ENCODE results near the gene TEX54. TPM values are rescaled to one million over a fixed set of nuclear protein-coding genes. Genes with fewer than 3 reads are reported as not detected.

TEX54 gene
- total and polyA plus RNA-seq, 2 of the 13 experiments (the other 11 are each of a cell fraction or from before 2014, with no cell fraction given) = not detected

DNA sequence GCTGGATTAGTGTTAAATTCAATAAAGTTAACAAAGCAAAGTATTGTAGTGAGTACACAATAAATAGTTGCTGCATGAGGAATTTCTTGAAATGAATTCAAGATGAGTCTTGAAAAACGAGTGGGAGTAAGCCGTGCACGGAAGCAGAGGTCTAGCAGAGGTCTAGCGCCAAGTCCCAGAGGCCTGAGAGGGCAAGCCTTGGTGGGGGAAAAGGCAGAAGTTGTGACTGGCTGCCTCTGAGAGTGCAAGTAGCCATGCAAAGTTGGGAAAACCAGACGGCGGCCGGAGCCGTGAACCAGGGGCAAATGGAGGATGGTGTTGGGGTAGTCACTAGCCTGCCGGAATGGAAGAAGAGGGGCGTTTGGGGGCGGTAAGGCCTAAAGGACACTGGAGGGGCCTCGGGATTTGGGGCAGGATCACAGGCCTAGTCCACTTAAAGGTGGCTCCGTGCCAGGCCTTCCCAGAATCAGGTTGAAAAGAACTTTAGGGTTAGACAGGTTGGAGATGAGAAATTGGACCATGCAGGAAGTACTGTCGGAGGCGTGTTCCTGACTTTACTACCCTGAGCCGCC is 47.7 kb upstream of the TEX54 start (continued):
- TF ChIP-seq EEA1 (CRISPR knock-in tag; IDR thresholded peaks at IDR 0.05; ENCODE audit: borderline replicate concordance) (no peak), ZNF878 (CRISPR knock-in tag; IDR thresholded peaks at IDR 0.05) (no peak), ZBTB42 (CRISPR knock-in tag; IDR thresholded peaks at IDR 0.05) (no peak), KAT7 (CRISPR knock-in tag; IDR thresholded peaks at IDR 0.05; ENCODE audit: borderline replicate concordance) (no peak), MIXL1 (CRISPR knock-in tag; IDR thresholded peaks at IDR 0.05) (no peak), ZNF83 (CRISPR knock-in tag; IDR thresholded peaks at IDR 0.05; ENCODE audit: borderline replicate concordance) (no peak), BHLHE40 (IDR thresholded peaks at IDR 0.05; ENCODE audit: low read length) (peak; percentile 24; the same call in 1 of the 2 replicates), ONECUT2 (CRISPR knock-in tag; IDR thresholded peaks at IDR 0.05) (no peak), ZNF354B (CRISPR knock-in tag; IDR thresholded peaks at IDR 0.05) (no peak)
- TF ChIP-seq, protein P1, sequence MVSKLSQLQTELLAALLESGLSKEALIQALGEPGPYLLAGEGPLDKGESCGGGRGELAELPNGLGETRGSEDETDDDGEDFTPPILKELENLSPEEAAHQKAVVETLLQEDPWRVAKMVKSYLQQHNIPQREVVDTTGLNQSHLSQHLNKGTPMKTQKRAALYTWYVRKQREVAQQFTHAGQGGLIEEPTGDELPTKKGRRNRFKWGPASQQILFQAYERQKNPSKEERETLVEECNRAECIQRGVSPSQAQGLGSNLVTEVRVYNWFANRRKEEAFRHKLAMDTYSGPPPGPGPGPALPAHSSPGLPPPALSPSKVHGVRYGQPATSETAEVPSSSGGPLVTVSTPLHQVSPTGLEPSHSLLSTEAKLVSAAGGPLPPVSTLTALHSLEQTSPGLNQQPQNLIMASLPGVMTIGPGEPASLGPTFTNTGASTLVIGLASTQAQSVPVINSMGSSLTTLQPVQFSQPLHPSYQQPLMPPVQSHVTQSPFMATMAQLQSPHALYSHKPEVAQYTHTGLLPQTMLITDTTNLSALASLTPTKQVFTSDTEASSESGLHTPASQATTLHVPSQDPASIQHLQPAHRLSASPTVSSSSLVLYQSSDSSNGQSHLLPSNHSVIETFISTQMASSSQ (IDR thresholded peaks at IDR 0.05; ENCODE audit: low read depth) = 0 out of 2 replicates have a peak, but pooled peaks have one; percentile 10
- TF ChIP-seq, protein P1 (CRISPR knock-in tag; IDR thresholded peaks at IDR 0.05; ENCODE audit: borderline replicate concordance) = no peak
